Chondrocyte (in vitro differentiated cells): ENCODE measurements around the gene C11orf16. TPM values are rescaled to one million over a fixed set of nuclear protein-coding genes. Genes with fewer than 3 reads are reported as not detected.
"Not testable (repeated sequence)": the region's sequence is repeated elsewhere in the genome, so short reads cannot be mapped to it uniquely, and the experiment has no call there.

Experiments used
- DNase-seq: peaks from one replicate; pipeline ENCODE4 v3.0.0; 2021; ENCODE audit warnings: mixed read lengths, low spot score
- H3K27ac Mint-ChIP-seq: one replicate; pipeline ENCODE4 v1.8.0; 2021; ENCODE audit warnings: mild to moderate bottlenecking, moderate library complexity, mixed read lengths; ENCODE audit not compliant: unreplicated experiment
- H3K27me3 Mint-ChIP-seq: 2 replicates; pipeline ENCODE4 v1.8.0; 2021; ENCODE audit warnings: low read depth, mixed read lengths
- H3K36me3 Mint-ChIP-seq: 2 replicates; pipeline ENCODE4 v1.8.0; 2021; ENCODE audit warnings: low read depth, mixed read lengths
- H3K4me1 Mint-ChIP-seq: 2 replicates; pipeline ENCODE4 v1.8.0; 2021; ENCODE audit warnings: low read depth, mild to moderate bottlenecking, mixed read lengths
- H3K4me3 Mint-ChIP-seq: one replicate; pipeline ENCODE4 v1.8.0; 2021; ENCODE audit warnings: mild to moderate bottlenecking, moderate library complexity, mixed read lengths; ENCODE audit not compliant: unreplicated experiment
- H3K9me3 Mint-ChIP-seq: 2 replicates; pipeline ENCODE4 v1.8.0; 2021; ENCODE audit warnings: low read depth, mixed read lengths
- long read RNA-seq: library from polyadenylated mRNA; stranded (forward); transcript quantifications from one replicate; pipeline ENCODE4 v2.0.0, GENCODE V29; 2021
- total RNA-seq: library from RNA; stranded (reverse); gene quantifications from 3 replicates; pipeline ENCODE4 v1.2.1, GENCODE V29; 2021
- TF ChIP-seq, protein P1 (sequence below): fragments of 200-600 bp; sonication (generic); IDR thresholded peaks from 2 replicates; pipeline ENCODE4 v1.5.0; 2021; ENCODE audit warnings: antibody characterized with exemption, mild to moderate bottlenecking, moderate library complexity

Gene C11orf16
- not detected in 3 replicates for total RNA-seq
- long read RNA-seq, result 0 reads

DNA sequence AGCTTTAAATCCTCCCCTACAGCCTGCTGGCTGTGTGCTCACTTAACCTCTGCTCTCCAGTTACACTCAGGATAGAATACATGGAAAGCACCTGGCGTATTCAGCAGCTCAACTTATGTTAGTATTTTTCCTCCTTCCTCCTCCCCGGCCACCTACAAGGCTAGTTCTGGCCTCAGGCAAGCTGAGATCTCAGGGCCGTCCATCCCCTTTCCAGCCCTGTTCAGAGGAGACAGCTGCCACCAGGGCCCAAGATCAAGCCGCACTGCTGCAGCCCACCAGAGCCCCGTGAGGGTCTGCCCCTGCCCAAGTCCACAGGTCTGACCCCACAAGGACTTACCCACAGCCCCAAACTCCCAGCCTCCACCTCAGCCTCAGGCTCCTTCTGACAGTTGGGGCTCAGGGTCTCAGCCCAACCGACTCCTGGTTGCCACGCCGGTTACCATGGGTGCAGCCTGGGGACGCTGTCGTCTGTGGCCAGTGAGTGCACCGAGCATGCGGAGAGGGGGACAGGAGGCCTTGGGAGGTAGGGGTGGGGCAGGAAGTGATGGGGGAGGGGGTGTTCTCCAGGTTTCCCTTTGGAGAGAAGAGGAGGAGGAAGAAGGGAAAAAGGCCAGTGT is at the start of gene C11orf16:
TSS of gene C11orf16 (minus strand) at position 384 of the 617 bp plus-strand sequence. CDS start 639 bp downstream, outside the sequence.
- no peak within 1 kb of the TSS for H3K27ac Mint-ChIP-seq
- H3K9me3 Mint-ChIP-seq, result no peaks in the 10 kb centered on the region
- H3K36me3 Mint-ChIP-seq, result no peaks in the 10 kb centered on the region
- no peaks in the 10 kb centered on the region for H3K27me3 Mint-ChIP-seq
- peaks cover 9% of the 10 kb centered on the region for H3K4me1 Mint-ChIP-seq
- DNase-seq, result no peak
- no peak within 1 kb of the TSS for H3K4me3 Mint-ChIP-seq
- TF ChIP-seq, protein P1, sequence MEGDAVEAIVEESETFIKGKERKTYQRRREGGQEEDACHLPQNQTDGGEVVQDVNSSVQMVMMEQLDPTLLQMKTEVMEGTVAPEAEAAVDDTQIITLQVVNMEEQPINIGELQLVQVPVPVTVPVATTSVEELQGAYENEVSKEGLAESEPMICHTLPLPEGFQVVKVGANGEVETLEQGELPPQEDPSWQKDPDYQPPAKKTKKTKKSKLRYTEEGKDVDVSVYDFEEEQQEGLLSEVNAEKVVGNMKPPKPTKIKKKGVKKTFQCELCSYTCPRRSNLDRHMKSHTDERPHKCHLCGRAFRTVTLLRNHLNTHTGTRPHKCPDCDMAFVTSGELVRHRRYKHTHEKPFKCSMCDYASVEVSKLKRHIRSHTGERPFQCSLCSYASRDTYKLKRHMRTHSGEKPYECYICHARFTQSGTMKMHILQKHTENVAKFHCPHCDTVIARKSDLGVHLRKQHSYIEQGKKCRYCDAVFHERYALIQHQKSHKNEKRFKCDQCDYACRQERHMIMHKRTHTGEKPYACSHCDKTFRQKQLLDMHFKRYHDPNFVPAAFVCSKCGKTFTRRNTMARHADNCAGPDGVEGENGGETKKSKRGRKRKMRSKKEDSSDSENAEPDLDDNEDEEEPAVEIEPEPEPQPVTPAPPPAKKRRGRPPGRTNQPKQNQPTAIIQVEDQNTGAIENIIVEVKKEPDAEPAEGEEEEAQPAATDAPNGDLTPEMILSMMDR, result no peak

GRCh38 chr11:8980485-8980884 is 47.7 kb upstream of the C11orf16 start:
- Mint-ChIP-seq H3K9me3 (no peaks in the 10 kb centered on the region), H3K4me1 (no peaks in the 10 kb centered on the region), H3K36me3 (no peaks in the 10 kb centered on the region), H3K27ac (no peak overlapping the region), H3K27me3 (no peaks in the 10 kb centered on the region), H3K4me3 (no peak overlapping the region)
- DNase-seq, result no peak
- TF ChIP-seq, protein P1, result no peak

GRCh38 chr11:8979365-8979764 is 46.6 kb upstream of the C11orf16 start:
- H3K27ac Mint-ChIP-seq, H3K4me1 Mint-ChIP-seq, H3K4me3 Mint-ChIP-seq, DNase-seq, H3K9me3 Mint-ChIP-seq, H3K27me3 Mint-ChIP-seq, H3K36me3 Mint-ChIP-seq: not testable (repeated sequence)

GRCh38 chr11:8973121-8973520 is 40.4 kb upstream of the C11orf16 start:
- H3K27ac Mint-ChIP-seq, result no peak overlapping the region
- no peaks in the 10 kb centered on the region for H3K36me3 Mint-ChIP-seq
- TF ChIP-seq, protein P1, result no peak
- H3K27me3 Mint-ChIP-seq, result no peaks in the 10 kb centered on the region
- H3K4me1 Mint-ChIP-seq, result peaks cover 4% of the 10 kb centered on the region
- no peak for DNase-seq
- H3K9me3 Mint-ChIP-seq, result no peaks in the 10 kb centered on the region
- no peak overlapping the region for H3K4me3 Mint-ChIP-seq

DNA sequence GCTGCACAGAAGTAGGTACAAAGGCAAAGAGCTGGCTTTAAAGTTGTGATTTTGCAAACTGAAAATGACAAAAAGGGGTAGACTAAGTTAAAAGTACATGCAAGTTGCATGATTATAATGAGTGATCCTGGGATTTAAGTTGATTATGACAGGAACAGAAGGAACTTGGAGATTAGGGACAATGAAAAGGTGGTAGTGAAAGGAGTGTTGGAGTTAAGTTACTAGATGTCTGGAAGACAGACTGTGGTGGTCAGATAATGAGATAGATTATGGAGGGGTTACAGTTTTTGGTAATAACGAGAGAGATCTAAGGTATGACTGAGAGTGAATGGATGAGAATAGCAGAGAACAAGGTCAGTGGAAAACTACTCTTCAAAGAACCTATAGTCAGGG is 39.2 kb upstream of the C11orf16 start:
- no peaks in the 10 kb centered on the region for H3K27me3 Mint-ChIP-seq
- no peaks in the 10 kb centered on the region for H3K36me3 Mint-ChIP-seq
- no peak overlapping the region for H3K4me3 Mint-ChIP-seq
- H3K4me1 Mint-ChIP-seq, result peaks cover 4% of the 10 kb centered on the region
- TF ChIP-seq, protein P1, result no peak
- H3K9me3 Mint-ChIP-seq, result no peaks in the 10 kb centered on the region
- no peak for DNase-seq
- H3K27ac Mint-ChIP-seq, result no peak overlapping the region
